Fibroblast of pulmonary artery (primary cell): ENCODE measurements around the gene PNPLA5.
A peak's percentile ranks its signal among the peaks of the same experiment; 100 is the strongest.

ENCODE experiments used
- DNase-seq: peaks from one replicate; pipeline ENCODE4 v3.0.0-alpha.2; 2010; ENCODE audit warnings: low read depth
- H3K4me3 ChIP-seq: replicated peaks from 2 replicates; pipeline ENCODE4 v1.5.1; 2011; ENCODE audit warnings: low read depth, mild to moderate bottlenecking, control low read depth, low read length, moderate library complexity
- TF ChIP-seq, protein P1 (sequence below): IDR thresholded peaks from 2 replicates; pipeline ENCODE4 v1.5.1; 2011; ENCODE audit warnings: mild to moderate bottlenecking, control low read depth, low read length, inconsistent platforms; ENCODE audit errors: missing control alignments

Gene PNPLA5

GRCh38 chr22:43832393-43833265 is 59.2 kb downstream of the PNPLA5 start:
- TF ChIP-seq, protein P1, sequence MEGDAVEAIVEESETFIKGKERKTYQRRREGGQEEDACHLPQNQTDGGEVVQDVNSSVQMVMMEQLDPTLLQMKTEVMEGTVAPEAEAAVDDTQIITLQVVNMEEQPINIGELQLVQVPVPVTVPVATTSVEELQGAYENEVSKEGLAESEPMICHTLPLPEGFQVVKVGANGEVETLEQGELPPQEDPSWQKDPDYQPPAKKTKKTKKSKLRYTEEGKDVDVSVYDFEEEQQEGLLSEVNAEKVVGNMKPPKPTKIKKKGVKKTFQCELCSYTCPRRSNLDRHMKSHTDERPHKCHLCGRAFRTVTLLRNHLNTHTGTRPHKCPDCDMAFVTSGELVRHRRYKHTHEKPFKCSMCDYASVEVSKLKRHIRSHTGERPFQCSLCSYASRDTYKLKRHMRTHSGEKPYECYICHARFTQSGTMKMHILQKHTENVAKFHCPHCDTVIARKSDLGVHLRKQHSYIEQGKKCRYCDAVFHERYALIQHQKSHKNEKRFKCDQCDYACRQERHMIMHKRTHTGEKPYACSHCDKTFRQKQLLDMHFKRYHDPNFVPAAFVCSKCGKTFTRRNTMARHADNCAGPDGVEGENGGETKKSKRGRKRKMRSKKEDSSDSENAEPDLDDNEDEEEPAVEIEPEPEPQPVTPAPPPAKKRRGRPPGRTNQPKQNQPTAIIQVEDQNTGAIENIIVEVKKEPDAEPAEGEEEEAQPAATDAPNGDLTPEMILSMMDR = no peak
- no peak for DNase-seq
- H3K4me3 ChIP-seq = no peak overlapping the region

GRCh38 chr22:43831561-43832392 is 60.0 kb downstream of the PNPLA5 start:
- no peak for DNase-seq
- H3K4me3 ChIP-seq = no peak overlapping the region
- TF ChIP-seq, protein P1 = no peak

DNA sequence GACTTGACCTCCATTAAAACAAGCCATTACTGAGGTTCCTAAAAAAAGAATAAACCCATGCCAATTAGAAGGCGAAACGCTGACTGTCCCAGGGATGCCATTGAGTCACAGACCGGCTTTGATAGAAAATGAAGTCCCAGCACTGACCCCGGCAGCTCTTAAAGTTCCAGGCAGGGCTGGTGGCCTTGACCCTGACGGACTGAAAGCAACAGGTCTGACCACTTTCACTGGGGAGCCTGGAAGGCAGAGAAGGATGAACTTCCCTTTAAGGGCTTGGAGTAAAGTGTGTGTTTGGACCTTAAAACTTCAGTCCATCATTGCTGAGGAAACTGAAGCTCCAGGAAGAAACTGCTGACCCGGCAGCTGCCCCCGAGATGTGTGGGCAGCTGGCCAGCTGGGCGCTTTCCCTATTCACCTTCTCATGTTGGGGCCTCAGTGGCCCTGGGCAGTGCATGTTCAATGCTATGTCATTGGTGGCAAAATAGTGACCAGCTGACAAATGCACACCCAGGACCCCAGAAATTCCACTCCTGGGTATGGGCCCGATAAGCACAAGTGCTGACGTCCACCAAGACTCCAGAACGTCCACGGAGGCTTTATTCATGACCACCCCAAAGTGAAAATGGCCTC is 60.8 kb downstream of the PNPLA5 start:
- H3K4me3 ChIP-seq = no peak overlapping the region
- TF ChIP-seq, protein P1 = no peak
- no peak for DNase-seq

GRCh38 chr22:43829904-43830851 is 61.6 kb downstream of the PNPLA5 start:
- no peak overlapping the region for H3K4me3 ChIP-seq
- TF ChIP-seq, protein P1 = no peak
- DNase-seq = peak; percentile 45
